HG02885 (cell line): ENCODE measurements around the gene MAP3K9.

Source experiments
- ATAC-seq: cut with Tn5 transposase; IDR thresholded peaks from one replicate; pipeline ENCODE4 v1.9.1; 2021; ENCODE audit warnings: mild to moderate bottlenecking; ENCODE audit not compliant: unreplicated experiment, poor library complexity

Gene MAP3K9

DNA sequence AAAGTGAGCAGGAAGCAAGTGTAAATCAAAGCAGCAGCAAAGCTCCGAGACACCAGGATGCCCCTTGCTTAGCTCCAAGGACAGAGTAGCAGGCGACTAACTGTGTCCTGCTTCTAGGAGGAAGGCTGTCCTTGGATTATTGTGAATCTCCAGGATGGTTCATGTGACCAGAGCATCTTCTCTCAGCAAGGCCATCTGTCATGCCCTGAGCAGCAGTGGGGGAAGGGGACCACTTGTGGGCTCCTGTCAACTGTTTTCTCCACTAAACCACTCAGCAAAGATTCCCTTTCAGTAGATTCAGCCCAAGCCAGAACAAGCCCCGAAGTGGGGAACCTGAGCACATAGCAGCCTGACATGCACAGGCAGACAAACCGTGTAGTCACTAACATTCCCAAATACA, 19.4 kb downstream of the MAP3K9 start:
- ATAC-seq: no peak

DNA sequence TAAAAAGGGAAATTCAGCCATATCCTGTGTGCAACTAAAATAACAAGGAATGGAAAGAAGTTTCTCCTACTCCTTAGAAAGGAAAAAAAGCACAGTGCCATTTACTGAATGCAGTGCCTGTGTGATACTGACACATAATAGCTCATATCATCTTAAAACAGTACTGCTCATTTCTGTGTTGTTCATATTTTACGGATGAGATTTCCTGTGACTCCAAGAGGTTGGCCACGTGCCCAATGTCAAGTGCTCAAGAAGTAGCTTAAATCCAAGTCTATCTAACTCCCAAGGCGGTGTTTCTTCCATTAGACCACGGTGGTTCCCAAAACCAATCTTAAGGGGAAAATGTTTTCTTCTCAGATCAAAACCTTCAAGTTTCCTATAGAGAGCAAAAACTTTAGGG, 20.0 kb downstream of the MAP3K9 start:
- no peak for ATAC-seq

DNA sequence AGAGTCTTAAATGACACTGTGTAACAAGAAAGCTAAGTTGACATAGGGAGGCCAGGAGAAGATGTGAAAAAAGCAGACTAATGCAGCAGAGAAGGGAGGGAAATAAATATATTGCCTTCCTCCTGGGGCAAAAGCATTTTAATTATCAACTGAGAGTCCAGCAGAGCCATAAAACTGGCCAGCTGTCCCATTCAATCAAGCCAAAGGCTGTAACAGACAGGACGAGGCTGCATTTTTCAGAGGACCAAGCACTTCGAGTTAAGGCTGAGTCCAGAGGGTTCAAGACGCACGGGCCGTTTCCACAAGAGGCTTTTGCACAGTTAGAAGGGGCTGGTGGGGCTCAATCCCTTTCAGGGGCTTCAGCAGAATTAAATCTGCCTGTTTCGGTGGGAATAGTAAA, 20.4 kb downstream of the MAP3K9 start:
- ATAC-seq: no peak

DNA sequence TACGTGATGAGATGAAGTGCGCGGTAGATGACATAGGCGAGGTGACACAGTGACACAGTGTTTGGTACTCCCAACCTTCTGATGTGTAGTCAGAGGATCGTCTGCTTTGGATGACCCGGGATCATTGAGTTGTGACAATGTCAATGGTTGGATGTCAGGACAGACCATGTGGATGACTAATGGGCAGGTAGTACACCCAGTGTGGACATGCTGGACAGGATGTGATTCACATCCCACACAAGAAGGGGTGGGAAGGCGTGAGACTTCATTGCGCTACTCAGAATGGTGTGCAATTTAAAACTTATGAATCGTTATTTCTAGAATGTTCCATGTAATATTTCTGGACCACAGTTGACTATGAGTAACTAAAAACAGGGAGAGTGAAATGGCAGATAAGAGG, 23.8 kb downstream of the MAP3K9 start:
- ATAC-seq: no peak

- ATAC-seq: no peak
These were observed 24.4 kb downstream of the MAP3K9 start for GRCh38 chr14:70784886-70785285.

GRCh38 chr14:70782361-70782760, 27.0 kb downstream of the MAP3K9 start:
- no peak for ATAC-seq

DNA sequence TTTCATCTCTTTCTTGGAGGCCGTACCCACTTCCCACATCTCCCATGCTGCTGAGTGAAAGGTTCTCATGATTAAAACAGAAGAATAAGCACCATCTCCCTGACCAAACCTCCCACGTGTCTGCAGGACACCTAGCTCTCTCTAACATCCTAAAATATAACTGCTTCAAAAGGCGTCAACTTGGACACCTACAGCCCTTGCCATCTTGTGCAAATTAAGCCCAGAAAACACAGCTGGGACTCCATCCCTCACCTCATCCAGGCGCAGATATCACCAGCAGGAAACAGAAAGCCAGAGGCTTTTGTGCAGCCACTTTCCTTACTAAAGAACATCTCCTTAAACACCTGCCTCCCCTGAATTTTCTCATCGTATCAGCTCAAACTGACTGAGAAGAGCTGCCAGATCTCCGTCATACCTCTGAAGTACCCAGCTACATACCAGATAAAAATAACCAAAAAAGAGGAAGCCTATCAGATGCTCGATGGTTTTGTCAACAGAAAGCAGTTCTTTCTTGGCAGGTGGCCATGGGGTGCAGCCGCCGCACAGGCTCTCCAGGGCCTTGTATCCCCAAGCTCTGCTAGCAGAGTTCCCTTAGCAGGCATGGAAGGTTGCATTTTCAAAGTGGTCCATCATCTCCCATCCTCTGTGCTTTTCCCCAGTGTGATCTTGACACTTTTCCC, 28.8 kb downstream of the MAP3K9 start:
- ATAC-seq: peak; percentile 73

- ATAC-seq: no peak
These were observed 29.6 kb downstream of the MAP3K9 start for GRCh38 chr14:70779667-70780066.

DNA sequence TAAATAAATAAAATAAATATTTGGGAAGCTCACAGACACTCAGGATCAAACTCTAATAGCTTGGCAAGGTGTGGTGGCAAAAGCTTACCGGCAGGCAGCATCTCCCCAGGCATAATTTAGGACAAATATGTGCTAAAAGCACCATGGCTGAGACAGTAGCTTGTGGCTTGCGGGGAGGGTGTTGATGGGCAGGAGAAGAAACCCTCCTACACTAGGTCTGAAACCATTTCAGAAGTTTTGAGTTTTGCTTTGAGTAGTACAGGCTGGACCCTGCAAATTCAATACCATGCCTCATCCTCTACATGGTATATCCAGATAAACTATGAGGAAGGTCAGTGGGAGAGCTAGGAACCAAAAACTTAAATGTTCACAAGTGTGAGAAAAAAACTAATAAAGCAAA, 33.1 kb downstream of the MAP3K9 start:
- peak; percentile 79 for ATAC-seq

- ATAC-seq: no peak
These were observed 36.0 kb downstream of the MAP3K9 start for GRCh38 chr14:70773182-70773862.

DNA sequence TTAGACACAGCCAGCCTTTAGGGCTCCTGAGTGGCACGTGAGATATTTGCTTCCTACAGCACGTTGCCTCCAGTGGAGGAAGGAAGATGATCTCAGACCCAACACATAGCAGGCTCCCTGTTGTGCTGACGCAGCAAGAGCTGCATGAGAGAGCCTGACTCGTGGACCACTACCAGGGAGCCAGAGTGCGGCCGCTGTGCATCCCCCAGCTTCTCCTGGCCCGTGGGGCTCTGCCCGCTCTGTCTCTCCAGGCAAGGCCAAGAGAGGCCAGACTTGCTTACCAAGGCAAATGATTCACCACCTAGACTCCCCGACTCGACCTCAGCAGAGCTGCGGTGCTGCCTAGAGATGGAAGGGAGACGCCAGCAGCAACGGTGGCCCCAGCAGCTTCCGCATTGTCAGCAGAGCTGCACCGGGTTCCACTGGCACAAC, 37.5 kb downstream of the MAP3K9 start:
- no peak for ATAC-seq

DNA sequence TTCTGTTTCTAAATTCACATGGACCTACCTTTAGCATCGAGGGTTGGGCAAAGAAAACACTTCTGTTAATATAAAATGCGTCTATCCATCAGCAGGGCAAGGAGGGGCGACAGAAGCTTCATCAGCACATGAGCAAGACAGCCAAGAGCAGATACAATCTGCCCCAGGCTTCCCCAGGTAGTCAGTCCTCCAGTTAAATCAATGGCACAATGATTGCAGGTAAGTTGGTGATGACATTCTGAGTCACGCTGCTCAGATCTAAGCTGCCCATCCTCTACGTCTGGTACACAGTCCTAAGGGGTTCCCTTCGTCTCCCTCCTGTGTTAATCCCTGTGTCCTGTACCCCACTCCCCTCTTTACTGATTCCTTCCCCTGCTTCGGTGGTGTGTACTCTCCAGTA, 38.8 kb downstream of the MAP3K9 start:
- no peak for ATAC-seq

- ATAC-seq: no peak
These were observed 49.9 kb downstream of the MAP3K9 start for GRCh38 chr14:70759398-70759797.

- no peak for ATAC-seq
These were observed 53.7 kb downstream of the MAP3K9 start for GRCh38 chr14:70755655-70756054.

DNA sequence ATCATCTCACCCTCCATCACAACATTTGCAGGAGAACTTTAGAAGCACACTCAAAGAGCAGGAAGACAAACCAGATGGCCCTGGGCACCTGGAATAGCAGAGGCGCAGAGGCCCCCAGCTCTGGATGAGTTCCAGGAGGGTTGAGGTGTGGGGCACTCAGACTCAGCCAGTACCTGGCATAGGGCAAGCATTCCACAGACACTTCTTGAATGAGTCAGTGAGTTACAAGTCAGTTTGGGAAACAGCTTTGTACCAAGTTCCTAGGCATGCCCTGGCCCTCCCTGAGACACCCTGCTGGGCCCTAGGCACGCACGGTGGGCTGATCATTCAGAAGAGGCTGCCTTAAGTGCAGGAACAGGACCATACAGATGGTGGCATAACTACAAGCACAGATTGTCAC, 54.3 kb downstream of the MAP3K9 start:
- no peak for ATAC-seq

- ATAC-seq: no peak
These were observed 55.8 kb downstream of the MAP3K9 start for GRCh38 chr14:70753518-70753953.

DNA sequence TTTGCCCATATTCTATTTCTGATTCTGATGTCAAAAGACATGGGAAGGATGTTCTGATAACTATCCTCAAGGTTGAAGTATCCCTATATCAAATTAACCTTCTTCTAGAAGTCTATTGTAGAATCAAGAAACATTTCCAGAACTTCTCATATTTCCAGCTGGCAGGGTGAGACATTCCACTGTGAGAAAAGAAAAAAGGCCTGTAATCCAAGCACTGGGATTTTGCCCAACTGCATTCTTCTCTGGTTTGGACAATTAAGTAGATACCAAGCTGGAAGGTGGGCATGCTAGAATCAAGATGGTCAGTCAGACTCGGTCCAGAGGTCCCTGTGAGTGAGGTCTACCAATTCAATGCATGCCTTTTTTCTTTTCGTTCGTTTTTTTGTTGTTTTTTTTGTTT, 60.9 kb downstream of the MAP3K9 start:
- no peak for ATAC-seq

- no peak for ATAC-seq
These were observed 64.7 kb downstream of the MAP3K9 start for GRCh38 chr14:70744641-70745040.

DNA sequence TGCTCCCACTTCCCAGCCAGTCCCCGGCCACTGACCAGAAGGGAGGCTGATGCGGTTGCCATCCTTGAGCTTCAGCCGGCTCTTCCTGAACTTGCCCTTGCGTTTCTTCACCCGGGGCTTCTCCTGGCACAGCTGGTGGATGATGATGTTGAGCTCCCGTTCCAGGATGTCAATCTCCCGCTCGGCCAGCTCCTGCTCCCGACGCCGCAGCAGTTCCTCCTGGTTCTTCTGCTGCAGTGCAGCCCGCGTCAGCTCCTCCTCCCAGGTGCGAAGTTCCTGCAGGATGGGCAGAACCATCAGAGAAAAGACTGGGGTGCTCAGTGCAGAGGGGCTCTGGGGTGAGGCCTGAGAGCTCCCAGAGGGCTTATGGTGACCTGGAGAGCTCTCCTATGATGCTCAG, 67.0 kb downstream of the MAP3K9 start:
- ATAC-seq: no peak

GRCh38 chr14:70741482-70741881, 67.8 kb downstream of the MAP3K9 start:
- ATAC-seq: no peak

DNA sequence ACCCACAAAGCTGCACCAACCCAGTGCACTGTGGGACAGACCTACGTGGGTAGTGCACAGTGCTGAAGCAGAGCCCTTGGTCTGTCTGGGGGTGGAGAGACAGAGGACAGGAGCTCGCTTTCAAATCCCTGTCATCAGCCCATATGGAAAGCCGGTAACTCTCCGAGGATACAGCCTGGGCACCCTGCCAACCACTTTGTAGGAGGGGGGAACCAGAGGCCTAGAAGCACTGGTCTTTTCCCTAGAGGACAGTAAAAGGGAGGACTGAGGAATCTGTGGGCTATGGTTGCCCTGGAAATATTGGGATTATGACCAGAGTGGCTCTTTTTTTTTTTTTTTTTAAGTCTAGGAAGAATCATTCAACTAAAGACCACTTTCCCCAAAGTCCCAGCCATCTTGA, 74.3 kb downstream of the MAP3K9 start:
- no peak for ATAC-seq
